HG03060 (cell line): ENCODE data around the gene CDH23.

ENCODE experiments used
- ATAC-seq: cut with Tn5 transposase; IDR thresholded peaks from one replicate; pipeline ENCODE4 v1.9.1; 2021; ENCODE audit warnings: low read depth, moderate number of reproducible peaks; ENCODE audit not compliant: unreplicated experiment

CDH23 gene

DNA sequence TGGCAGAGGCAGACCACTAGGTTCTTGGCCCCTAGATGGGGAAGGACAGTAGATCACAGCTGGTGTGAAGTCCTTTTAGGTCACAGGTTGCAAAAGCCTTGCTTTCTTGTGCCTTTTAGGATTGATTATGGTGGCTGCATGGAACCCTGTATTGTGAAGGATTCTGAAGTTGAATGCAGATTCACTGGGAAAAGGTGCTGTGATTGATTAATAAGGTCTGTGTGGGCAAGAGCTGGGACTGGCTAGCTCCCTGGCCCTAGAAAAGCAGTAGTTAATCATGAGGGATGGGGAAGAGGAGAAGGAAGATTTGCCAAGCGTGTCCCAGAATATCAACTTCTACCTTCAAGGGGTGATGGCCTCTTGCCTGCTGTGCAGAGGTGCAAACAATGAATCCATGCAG lies 105.5 kb downstream of the CDH23 start:
- no peak for ATAC-seq

DNA sequence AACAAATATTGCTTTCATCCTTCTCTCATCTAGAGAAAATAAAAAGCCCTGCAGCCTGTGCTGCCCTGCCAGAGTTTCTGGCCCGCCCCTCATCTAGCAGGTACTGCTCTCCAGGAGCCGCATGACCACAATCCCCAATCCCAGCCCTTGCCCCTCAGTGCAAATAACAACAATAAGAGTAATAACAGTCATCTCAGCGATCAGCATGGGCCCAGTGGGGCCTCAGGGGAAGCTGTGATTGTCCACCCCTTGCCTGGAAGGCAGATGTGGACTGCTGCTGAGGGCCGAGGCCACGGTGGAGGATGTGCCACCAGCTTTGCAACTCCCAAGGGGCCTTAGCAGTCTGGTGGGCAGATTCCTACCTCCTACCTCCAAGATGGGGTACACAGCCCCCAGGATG lies 106.1 kb downstream of the CDH23 start:
- no peak for ATAC-seq

DNA sequence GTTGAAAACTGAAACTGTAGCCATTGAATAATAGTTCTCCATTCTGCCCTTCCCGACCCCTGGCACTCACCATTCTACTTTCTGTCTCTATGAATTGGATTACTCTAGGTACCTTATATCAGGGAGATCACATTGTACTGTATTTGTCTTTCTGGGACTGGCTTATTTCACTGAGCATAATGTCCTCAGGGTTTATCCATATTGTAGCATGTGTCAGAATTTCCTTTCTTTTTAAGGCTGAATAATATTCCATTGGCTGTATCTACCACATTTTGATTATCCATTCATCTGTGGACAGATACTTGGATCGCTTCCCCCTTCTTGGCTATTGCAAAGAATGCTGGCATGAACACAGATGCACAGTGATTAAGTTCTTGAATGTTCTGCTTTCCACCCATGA lies 107.4 kb downstream of the CDH23 start:
- no peak for ATAC-seq

GRCh38 chr10:71504570-71504969 lies 107.8 kb downstream of the CDH23 start:
- ATAC-seq, result no peak

DNA sequence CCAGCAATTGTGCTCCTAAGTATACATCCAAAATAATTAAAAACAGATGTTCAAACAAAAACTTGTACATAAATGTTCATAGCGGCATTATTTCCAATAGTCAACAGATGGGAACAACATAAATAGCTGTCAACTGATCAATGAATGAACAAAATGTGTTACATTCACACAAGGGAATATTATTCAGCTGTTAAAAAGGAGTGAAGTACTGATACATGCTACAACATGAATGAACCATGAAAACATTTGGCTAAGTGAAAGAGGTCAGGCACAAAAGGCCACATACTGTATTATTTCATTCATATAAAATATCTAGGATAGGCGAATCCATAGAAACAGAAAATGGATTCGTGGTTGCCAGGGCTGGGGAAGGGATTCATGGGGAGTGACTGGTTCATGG lies 109.1 kb downstream of the CDH23 start:
- ATAC-seq, result no peak

DNA sequence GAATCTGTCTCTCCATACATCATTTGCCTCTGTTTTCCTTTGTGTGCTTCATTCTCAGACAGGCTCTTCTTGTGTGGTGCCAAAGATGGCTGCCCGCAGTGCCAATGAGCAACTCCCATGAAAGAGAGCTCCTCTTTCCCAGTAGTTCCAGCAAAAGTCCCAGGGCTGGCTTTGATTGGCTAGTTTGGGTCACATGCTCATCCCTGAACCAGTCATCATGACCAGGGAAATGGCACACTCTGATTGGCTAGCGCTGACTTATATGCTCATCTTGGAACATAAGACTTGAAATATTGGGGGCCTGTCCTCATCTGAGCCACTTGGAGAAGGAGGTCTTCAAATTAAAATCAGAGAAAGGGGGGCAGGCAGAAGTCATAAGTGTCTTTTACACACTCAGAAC lies 112.7 kb downstream of the CDH23 start:
- ATAC-seq, result no peak

DNA sequence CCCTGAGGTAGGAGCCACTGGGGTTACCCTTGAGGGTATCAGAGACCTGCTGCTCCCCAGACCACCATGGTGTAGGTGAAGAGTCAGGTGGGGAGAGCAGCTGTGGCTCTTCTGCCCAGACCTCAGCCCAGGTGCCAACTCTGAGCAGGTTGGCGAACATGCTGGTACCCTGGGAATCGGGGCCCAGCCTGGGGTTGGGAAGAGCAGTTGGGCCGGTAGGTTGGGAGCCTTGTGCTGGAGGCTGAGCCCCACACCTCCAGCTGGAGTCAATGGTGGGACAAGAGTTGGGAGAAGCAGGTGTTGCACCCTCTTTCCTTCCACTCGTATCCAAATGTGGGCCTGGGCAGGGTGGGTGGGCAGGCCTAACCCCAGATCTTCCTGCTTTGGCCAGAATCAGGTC lies 114.5 kb downstream of the CDH23 start:
- no peak for ATAC-seq

- no peak for ATAC-seq
Observed at GRCh38 chr10:71512312-71512711, 115.6 kb downstream of the CDH23 start.

GRCh38 chr10:71512761-71513539 lies 116.2 kb downstream of the CDH23 start:
- ATAC-seq, result no peak

DNA sequence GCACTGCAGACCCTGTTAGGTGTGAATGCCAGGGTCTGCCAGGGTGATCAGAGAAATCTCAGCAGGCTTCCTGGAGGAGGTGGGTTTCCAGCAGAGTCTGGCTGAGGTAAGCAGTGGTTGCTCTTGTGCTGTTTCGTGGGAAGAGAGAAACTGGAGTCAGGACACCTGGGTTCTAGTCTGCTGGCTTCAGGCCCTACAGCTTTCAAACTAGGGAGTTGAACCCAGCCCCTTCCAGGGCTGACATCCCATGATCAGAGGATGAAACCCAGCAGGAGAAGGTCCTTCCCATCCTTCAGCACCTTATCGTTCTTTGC lies 116.8 kb downstream of the CDH23 start:
- ATAC-seq, result no peak

DNA sequence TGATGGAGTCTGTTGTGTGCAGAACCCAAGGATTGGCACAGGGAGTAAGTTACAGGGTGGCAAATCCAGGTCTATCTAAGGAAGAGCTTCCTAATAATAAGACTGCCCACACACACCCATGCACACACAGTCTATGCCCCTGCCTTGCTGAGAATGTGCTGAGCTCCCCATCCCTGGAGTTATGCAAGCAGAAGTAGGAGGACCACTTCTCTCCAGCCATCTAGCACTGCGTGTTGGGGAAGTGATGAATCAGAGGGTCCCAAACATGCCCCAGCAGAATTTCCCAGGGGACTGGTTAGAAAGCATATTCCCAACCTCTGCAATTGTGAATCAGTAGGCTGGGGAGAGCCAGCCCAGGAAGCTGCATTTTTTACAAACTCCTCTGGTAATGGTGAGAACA lies 117.2 kb downstream of the CDH23 start:
- ATAC-seq, result no peak

GRCh38 chr10:71515531-71516172 lies 118.9 kb downstream of the CDH23 start:
- ATAC-seq, result no peak

DNA sequence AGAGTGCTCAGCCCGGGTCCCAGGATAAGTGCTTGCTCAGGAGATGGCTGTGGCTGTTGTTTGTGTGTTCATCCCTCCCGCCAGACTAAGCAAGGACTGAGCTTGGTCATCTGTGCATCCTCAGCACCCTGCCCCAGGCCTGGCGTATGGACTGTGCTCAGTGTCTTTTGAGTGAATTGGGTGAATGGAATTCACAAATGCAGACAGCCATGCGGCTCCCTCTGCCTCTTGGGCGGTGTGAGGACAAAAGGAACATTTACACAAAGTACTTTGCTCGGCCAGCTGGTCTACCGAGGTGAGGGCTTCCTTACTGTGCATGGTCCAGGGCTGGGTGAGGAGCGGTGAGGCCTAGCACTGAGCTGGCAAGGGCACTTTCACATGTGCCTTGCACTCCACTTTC lies 120.2 kb downstream of the CDH23 start:
- ATAC-seq, result no peak

DNA sequence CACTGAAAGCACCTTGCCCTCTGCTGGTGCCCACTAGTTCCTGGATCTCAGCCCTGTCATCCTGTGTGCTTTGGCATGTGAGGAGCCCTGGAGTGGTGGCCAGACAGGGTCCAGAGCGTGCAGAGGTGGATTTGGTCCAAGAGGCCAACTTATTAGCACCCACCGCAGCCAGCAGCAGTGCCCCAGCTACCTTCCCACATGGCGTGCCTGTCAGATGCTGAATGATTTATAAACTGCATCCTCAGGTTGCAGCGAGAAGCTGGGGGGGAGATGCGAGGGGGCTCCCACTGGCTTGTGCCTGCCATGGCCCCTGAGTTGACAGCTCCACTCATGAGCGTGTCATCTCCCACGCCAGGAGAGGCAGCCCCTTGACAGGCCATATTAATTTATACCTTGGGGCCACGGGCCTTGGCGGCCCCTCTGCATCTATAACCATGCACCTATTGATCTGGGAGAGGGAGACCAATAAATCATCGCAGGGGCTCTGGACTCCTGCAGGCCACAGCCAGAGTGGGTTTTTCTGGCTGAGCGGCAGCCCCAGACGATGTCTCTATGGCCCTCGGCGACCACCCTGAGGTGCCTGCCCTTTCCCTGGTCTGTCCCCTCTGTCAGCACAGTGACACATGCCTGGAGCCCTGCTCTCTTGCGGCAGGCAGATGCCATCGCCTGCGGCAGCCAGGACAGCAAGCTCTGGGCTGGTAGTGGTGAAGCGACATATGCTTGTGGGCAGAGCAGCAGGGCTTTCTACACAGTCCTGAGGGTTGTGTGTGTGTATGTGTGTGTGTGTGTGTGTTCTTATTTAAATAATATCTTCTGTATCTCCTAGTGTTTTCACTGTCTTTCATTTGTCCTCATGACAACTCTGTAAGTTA lies 120.8 kb downstream of the CDH23 start:
- no peak for ATAC-seq

DNA sequence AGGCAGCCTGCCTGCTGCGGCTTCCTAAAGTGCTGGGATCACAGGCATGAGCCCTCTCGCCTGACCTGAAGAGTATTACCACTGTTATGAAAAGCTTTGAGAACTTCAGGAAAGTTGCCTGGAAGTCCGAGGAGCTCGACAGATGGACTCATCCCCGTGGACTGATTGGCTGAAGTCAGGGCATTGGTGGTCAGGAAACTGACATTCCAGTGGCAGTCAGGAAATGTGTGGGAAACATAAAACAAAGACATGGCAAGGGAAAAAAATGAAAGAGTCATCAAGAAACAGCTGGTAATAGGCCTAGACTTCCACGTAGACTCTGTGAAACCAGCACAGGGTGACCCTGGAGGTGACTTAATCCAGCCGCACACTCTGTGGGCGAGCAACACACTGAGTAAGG lies 123.3 kb downstream of the CDH23 start:
- no peak for ATAC-seq

- no peak for ATAC-seq
Observed at GRCh38 chr10:71521504-71522441, 125.1 kb downstream of the CDH23 start.

GRCh38 chr10:71522442-71523144 lies 125.9 kb downstream of the CDH23 start:
- no peak for ATAC-seq

GRCh38 chr10:71523756-71524155 lies 127.0 kb downstream of the CDH23 start:
- no peak for ATAC-seq

DNA sequence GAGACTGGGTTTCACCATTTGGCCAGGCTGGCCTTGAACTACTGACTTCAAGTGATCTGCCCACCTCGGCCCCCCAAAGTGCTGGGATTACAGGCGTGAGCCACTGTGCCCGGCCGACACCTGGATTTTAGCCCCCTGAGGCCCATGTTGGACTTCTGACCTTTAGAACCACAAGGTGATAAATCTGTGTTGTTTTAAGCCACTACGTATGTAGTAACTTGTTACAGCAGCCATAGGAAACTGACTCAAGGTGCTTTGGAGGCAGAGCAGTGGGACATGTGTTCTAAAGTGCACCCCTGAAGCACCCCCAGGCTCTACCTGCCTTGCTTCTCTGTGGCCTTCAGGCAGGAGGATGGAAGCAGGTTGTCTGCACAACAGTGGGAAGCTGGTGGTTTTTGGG lies 128.4 kb downstream of the CDH23 start:
- no peak for ATAC-seq

DNA sequence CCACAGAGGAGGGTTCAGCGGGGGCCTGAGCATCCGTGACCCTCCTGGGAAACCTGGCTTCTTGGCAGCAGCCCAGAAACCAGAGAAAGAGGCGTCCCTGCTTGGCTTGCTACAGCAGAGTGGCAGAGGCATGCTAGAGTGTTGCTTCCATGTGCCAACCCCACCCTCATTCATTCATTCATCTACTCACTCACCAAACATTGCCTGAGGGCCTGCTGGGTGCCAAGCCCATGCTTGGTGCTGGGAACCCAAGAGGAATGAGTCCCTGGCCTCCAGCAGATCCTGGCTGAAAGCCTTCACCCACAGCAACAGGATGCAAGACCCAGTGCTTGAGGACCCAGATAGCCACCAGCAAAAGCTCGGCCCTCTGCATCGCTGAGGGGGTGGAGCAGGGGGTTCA lies 129.0 kb downstream of the CDH23 start:
- ATAC-seq, result no peak
